ENCODE results near the gene ZXDA. TPM values are rescaled to one million over a fixed set of nuclear protein-coding genes. Genes with fewer than 3 reads are reported as not detected.

ZXDA gene
- total and polyA plus RNA-seq, 12 donors, result 0.47 to 9.4 (median 4.7) TPM

- Histone ChIP-seq H3K27ac (no peak overlapping the region), H3K4me1 (replicated peaks in 1 of 2) (no peaks in the 10 kb centered on the region), H3K9me3 (replicated peaks in 1 of 3) (no peaks in the 10 kb centered on the region), H3K36me3 (replicated peaks in 1 of 2) (no peaks in the 10 kb centered on the region), H3K4me3 (no peak overlapping the region), H3K27me3 (no peaks in the 10 kb centered on the region)
- DNase-seq, result no peak
- TF ChIP-seq POLR2A (IDR thresholded peaks at IDR 0.05) (no peak), CTCF (IDR thresholded peaks at IDR 0.05) (no peak)
- intact Hi-C loops (cut with DNase I), result loop anchor here in 1 of 2 donors (10.0 kb wide), 1 partner anchor 357 kb away; no protein-coding TSS in a partner anchor
- 13 to 38% (median 32%) methylated on average over 1 to 2 of the region's 2 CpGs for WGBS, 4 donors
These were observed 22.0 kb upstream of the ZXDA start for GRCh38 chrX:57932266-57932665.

- 28 to 41% (median 34%) methylated on average over 3 of the region's 3 CpGs for WGBS, 4 donors
- no peak for DNase-seq
- Histone ChIP-seq H3K9me3 (replicated peaks in 1 of 3) (no peaks in the 10 kb centered on the region), H3K4me3 (no peak overlapping the region), H3K27ac (no peak overlapping the region), H3K36me3 (replicated peaks in 1 of 2) (no peaks in the 10 kb centered on the region), H3K27me3 (no peaks in the 10 kb centered on the region), H3K4me1 (replicated peaks in 1 of 2) (no peaks in the 10 kb centered on the region)
- no peak for TF ChIP-seq POLR2A (IDR thresholded peaks at IDR 0.05)
- TF ChIP-seq CTCF (IDR thresholded peaks at IDR 0.05), result no peak
- intact Hi-C loops (cut with DNase I), result loop anchor here in 1 of 2 donors (10.0 kb wide), 1 partner anchor 355 kb away; no protein-coding TSS in a partner anchor
These were observed 19.8 kb upstream of the ZXDA start for GRCh38 chrX:57930051-57930450.

GRCh38 chrX:57929373-57929772 is 19.1 kb upstream of the ZXDA start:
- intact Hi-C loops (cut with DNase I), result loop anchor here (2.0 to 10.0 kb wide), 2 partner anchors 109 to 115 kb away; no protein-coding TSS in a partner anchor

GRCh38 chrX:57925806-57926205 is 15.5 kb upstream of the ZXDA start:
- 47 to 75% (median 58%) methylated on average over 2 of the region's 2 CpGs for WGBS, 4 donors
- no peaks in the 10 kb centered on the region for H3K4me1 ChIP-seq (replicated peaks in 1 of 2)
- TF ChIP-seq POLR2A (IDR thresholded peaks at IDR 0.05) (no peak), CTCF (IDR thresholded peaks at IDR 0.05) (no peak)
- no peak for DNase-seq
- intact Hi-C loops (cut with DNase I), result loop anchor here in 1 of 2 donors (10.0 kb wide), 1 partner anchor 111 kb away; no protein-coding TSS in a partner anchor
- peaks cover 10% of the 10 kb centered on the region for H3K27me3 ChIP-seq
- no peaks in the 10 kb centered on the region for H3K36me3 ChIP-seq (replicated peaks in 1 of 2)
- H3K9me3 ChIP-seq (replicated peaks in 1 of 3), result no peaks in the 10 kb centered on the region
- H3K4me3 ChIP-seq, result no peak overlapping the region
- no peak overlapping the region for H3K27ac ChIP-seq

More at GRCh38 chrX:57929373-57929772, 19.1 kb upstream of the ZXDA start:
- no peaks in the 10 kb centered on the region for H3K4me1 ChIP-seq (replicated peaks in 1 of 2)
- no peaks in the 10 kb centered on the region for H3K36me3 ChIP-seq (replicated peaks in 1 of 2)
- no peak for DNase-seq
- H3K4me3 ChIP-seq, result no peak overlapping the region
- H3K27ac ChIP-seq, result no peak overlapping the region
- no peaks in the 10 kb centered on the region for H3K27me3 ChIP-seq
- H3K9me3 ChIP-seq (replicated peaks in 1 of 3), result no peaks in the 10 kb centered on the region
- peak; percentile 27 to 54 (median 50) for TF ChIP-seq CTCF (IDR thresholded peaks at IDR 0.05)
- no peak for TF ChIP-seq POLR2A (IDR thresholded peaks at IDR 0.05)

Data from adrenal gland (tissue), 12 donors.